ENCODE results near the gene BICD2.
"Not testable (repeated sequence)": the region's sequence is repeated elsewhere in the genome, so short reads cannot be mapped to it uniquely, and the experiment has no call there.

BICD2 gene

DNA sequence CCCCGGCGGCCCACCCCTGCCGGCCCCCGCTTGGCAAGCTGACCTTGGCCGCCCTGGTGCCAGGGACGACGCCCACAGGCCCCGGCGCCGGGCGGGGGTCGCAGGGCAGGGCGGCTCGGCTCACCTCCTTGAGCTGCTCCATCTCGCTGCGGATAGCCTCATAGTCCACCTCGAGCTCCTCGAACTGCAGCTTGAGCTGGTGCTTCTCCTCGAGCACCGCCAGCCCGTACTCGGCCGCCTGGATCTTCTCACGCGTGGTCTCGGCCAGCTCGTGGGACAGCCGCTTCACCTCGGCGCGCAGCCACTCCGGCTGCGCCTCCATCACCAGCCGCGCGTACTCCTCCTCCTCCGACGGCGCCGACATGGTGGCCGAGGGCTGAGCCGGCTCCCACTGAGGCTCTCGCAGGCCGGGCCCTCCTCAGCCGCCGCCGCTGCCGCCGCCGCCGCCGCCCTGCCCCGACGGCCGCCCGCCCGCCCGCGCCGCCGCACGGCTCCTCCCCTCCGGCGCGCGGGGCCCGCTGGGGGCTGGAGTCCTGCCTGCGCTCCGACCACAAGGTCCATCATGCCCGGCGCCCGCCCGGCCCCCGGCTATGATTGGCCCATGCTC, at the start of gene BICD2:
TSS of gene BICD2 (minus strand) at position 453 of the 607 bp plus-strand sequence. CDS start at position 364, 89 bp downstream.
- DNase-seq (ENCODE audit: low read depth), result no peak
- TF ChIP-seq, protein P1, sequence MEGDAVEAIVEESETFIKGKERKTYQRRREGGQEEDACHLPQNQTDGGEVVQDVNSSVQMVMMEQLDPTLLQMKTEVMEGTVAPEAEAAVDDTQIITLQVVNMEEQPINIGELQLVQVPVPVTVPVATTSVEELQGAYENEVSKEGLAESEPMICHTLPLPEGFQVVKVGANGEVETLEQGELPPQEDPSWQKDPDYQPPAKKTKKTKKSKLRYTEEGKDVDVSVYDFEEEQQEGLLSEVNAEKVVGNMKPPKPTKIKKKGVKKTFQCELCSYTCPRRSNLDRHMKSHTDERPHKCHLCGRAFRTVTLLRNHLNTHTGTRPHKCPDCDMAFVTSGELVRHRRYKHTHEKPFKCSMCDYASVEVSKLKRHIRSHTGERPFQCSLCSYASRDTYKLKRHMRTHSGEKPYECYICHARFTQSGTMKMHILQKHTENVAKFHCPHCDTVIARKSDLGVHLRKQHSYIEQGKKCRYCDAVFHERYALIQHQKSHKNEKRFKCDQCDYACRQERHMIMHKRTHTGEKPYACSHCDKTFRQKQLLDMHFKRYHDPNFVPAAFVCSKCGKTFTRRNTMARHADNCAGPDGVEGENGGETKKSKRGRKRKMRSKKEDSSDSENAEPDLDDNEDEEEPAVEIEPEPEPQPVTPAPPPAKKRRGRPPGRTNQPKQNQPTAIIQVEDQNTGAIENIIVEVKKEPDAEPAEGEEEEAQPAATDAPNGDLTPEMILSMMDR (conservative IDR thresholded peaks at IDR 0.05; ENCODE audit: low read depth, low read length), result no peak
- H3K4me3 ChIP-seq (ENCODE audit: low read length), result peak within 1 kb of the TSS; percentile 90

DNA sequence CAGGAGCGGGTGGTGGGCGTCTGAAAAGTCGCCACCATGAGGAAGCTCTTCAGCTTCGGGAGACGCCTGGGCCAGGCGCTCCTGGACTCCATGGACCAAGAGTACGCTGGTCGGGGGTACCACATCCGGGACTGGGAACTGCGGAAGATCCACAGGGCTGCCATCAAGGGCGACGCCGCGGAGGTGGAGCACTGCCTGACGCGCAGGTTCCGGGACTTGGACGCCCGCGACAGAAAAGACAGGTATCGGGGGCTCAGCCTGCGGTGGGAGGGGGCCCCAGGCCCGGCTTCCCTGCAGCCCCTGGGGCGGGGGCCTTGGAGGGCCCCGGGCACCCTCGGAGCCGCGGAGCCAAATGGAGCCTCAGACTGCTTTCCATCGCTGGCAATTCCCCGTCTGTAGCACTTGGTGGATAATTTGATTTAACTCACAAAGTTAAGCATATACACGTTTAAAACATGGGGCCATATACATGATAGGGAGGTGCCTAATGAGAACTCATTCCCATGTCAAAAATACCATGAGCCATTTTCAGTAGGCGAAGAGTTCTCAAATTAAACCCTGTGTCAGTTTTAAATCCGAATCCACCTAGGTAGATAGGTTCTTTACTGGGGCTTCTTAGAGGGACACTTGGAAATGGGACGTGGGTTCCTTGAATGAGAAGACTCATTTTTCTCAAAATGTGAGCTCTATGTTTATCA, 45.1 kb upstream of the BICD2 start:
- not testable (repeated sequence) for DNase-seq (ENCODE audit: low read depth); H3K4me3 ChIP-seq (ENCODE audit: low read length)

DNA sequence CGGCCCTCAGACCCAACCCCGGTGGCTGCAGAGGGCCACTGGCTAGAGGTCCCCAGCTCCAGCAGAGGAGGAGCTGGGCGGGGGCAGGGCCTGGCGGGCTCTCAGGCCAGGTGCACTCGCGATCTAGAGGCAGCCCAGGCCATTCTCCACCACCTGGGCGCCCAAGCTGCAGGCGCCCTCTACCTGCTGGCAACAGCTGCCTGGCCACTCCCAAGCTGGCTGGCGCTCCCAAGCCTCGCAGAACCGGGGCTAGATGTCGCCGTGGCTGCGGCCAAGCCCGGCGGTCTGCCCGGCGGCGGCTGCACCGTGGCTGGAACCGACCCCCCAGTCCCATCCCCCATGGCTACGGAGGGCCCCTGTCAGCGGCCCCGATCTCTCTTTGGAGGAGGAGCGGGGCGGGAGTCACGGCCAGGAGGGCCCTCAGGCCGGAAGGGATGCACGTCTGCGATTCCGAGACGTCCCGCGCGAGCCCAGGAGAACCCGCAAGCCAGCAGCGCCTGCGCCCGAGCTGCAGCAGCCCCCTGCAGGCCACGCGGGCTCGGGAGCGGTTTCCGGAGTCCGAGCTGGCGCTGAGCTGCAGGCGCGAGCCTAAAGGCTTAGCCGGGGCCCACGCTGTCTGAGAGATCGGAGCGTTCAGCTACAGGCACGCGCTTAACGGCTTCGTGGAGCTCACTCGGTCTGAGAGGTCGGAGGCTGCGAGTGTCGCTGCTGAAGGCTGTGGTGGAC, 44.3 kb upstream of the BICD2 start:
- TF ChIP-seq, protein P1 (conservative IDR thresholded peaks at IDR 0.05; ENCODE audit: low read depth, low read length), result peak; percentile 42
- H3K4me3 ChIP-seq (ENCODE audit: low read length), result peak overlapping the region; percentile 22

DNA sequence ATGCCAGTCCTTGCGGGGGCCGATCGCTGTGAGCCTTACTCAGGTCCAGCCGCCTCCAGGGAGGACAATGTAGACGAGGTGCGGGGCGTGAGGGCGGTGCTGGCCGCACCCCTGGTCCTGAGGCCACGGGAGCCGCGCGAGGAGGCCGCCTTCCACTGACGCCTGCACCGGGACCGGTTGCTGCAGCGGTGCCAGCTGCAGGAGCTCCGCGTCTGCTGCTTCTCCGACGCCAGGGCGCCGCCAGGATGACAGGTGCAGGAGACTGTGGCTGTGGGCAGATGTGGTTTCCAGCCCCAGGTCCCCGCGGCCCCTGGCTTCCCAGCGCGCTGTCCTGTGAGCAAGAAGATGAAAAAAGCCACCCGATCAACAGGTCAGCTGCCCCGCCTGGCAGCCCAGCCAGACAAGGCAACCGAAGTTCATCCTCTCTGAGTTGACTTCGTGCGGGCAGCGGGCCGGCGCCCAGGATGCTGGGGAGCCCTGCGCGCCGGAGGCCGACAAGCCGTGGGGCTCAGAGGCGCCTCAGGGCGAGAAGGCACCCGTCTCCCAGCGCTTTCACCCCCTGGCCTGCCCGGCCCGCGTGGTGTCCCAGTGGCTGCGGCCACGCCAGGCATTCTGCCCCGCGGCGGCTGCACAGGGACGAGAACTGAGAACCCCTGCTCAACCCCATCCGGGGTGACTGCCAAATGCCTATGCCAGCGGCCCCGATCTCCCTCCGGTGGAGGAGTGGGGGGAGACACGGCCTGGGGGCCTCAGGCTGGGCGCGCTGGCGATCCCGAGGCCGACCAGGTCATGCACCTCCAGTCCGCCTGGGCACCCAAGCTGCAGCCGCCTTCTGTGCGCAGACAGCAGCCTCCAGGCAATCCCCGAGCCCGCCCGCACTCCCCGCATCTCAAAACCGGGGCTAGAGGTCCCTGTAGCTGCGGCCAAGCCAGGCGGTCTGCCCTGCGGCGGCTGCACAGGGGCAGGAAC, 43.4 kb upstream of the BICD2 start:
- DNase-seq (ENCODE audit: low read depth), result no peak
- TF ChIP-seq, protein P1 (conservative IDR thresholded peaks at IDR 0.05; ENCODE audit: low read depth, low read length), result no peak
- no peak overlapping the region for H3K4me3 ChIP-seq (ENCODE audit: low read length)

More for the DNA sequence above, 44.3 kb upstream of the BICD2 start:
- DNase-seq (ENCODE audit: low read depth), result peak; percentile 30

DNA sequence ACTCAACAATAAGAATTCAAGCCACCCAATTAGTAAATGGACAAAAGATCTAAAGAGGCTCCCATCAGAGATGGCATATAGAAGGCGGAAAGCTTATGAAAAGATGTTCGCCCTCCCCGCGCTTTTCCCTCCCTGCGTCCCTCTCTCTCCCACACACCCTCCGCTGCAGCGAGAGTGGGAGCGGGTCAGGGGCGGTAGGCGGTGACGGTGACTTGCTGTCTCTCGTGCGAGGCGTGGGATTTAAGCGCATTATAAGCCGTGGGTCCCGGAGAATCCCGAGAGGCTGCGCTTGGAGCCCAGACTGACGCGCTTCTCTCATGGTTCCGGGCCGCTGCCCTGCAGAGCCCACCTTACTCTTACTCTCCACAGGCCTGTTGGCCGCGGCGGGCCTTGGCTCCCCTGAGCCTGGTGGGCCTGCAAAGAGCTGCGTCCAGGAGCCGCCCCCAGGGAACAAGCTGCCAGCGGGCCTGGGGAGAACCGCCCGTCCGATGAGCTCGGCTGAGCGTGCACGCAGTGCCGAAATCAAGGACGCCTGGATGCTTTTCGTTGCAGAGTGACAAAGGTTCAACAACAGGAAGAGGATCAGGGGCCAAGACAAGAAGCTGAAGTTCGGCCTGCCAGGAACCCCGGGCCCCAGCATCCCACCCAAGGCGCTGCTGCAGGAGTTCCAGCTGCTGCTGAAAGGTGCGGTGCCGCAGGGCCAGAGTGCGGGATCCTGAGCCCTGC, 42.6 kb upstream of the BICD2 start:
- H3K4me3 ChIP-seq (ENCODE audit: low read length), result no peak overlapping the region
- TF ChIP-seq, protein P1 (conservative IDR thresholded peaks at IDR 0.05; ENCODE audit: low read depth, low read length), result no peak

DNA sequence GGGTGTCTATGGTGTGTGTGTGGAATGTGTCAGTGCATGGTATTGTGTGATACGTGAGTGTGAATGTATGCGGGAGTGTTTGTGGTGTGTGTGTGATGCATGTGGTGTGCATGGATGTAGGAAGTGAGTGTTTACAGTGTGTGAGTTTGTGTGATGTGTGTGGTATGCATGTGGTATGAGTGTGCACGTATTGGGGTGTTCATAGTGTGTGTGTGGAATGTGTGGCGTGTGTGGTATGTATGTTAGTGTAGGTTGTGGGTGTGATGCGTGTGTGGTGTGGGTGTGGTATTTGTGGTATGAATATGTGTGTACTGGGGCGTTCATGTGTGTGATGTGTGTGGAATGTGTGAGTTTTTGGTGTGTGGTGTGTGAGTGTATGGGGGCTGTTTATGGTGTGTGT, 40.1 kb upstream of the BICD2 start:
- TF ChIP-seq, protein P1 (conservative IDR thresholded peaks at IDR 0.05; ENCODE audit: low read depth, low read length), result no peak
- DNase-seq (ENCODE audit: low read depth), result no peak
- no peak overlapping the region for H3K4me3 ChIP-seq (ENCODE audit: low read length)

More for the DNA sequence above, 42.6 kb upstream of the BICD2 start:
- no peak for DNase-seq (ENCODE audit: low read depth)
